H1 (cell line): Measurements from ENCODE around the gene SRSF9. TPM values are rescaled to one million over a fixed set of nuclear protein-coding genes. Genes with fewer than 3 reads are reported as not detected.

Experiments
- CTCF ChIA-PET: fragments of 300-600 bp; sonication (Branson Sonifier 250); formaldehyde crosslinking; loops from one replicate; lab custom pipeline; 2021; ENCODE audit not compliant: partially characterized antibody; lab: Charles Lee
- POLR2A ChIA-PET: fragments of 300-600 bp; sonication (Branson Sonifier 250); formaldehyde crosslinking; loops from one replicate; lab custom pipeline; 2021; ENCODE audit warnings: inconsistent platforms; ENCODE audit not compliant: partially characterized antibody; lab: Charles Lee
- DNase-seq, 2 experiments: peaks; one replicate each; pipeline versions ENCODE4 v3.0.0 to v3.0.0-alpha.2; 2010 to 2022; ENCODE audit warnings: low spot score in 2 of 2, low read depth in 1 of 2, mixed read lengths in 1 of 2
- FAIRE-seq: peaks from 2 replicates; lab custom pipeline; 2011; peaks lifted over from hg19 to GRCh38; lab: Jason Lieb, UNC
- H2AFZ ChIP-seq: 2 replicates; pipeline ENCODE4 v1.8.1; 2012; ENCODE audit warnings: low read length, inconsistent platforms
- H2AK5ac ChIP-seq: 2 replicates; pipeline ENCODE4 v1.6.1; 2013; ENCODE audit warnings: low read depth, low read length
- H2BK120ac ChIP-seq: replicated peaks from 2 replicates; pipeline ENCODE3; 2013; ENCODE audit warnings: low read depth, low read length, inconsistent platforms
- H2BK12ac ChIP-seq: 2 replicates; pipeline ENCODE4 v1.6.1; 2013; ENCODE audit warnings: low read depth, low read length
- H2BK15ac ChIP-seq: 2 replicates; pipeline ENCODE4 v1.6.1; 2013; ENCODE audit warnings: low read length
- H2BK20ac ChIP-seq: 2 replicates; pipeline ENCODE4 v1.6.1; 2013; ENCODE audit warnings: low read length
- H2BK5ac ChIP-seq: 2 replicates; pipeline ENCODE4 v1.6.1; 2013; ENCODE audit warnings: low read depth, low read length
- H3K14ac ChIP-seq: 2 replicates; pipeline ENCODE4 v1.6.1; 2013; ENCODE audit warnings: inconsistent platforms; ENCODE audit not compliant: insufficient read length
- H3K18ac ChIP-seq: 2 replicates; pipeline ENCODE4 v1.6.1; 2013; ENCODE audit warnings: low read length; ENCODE audit errors: extremely low read depth
- H3K23ac ChIP-seq: 2 replicates; pipeline ENCODE4 v1.6.1; 2013; ENCODE audit warnings: inconsistent platforms; ENCODE audit not compliant: insufficient read length
- H3K23me2 ChIP-seq: 2 replicates; pipeline ENCODE4 v1.6.1; 2013; ENCODE audit warnings: low read depth, low read length
- H3K27ac ChIP-seq: 2 replicates; pipeline ENCODE4 v1.6.1; 2011; ENCODE audit warnings: low read depth, low read length, inconsistent platforms
- H3K27me3 ChIP-seq, 4 experiments: replicated peaks in 1 of 4; 1 replicate in 1 of 4; 2 replicates in 3 of 4; pipeline versions ENCODE4 v1.6.1 to v1.8.1; 2011 to 2013; ENCODE audit warnings: low read length in 3 of 4, mild to moderate bottlenecking in 3 of 4, inconsistent platforms in 2 of 4, mixed read lengths in 2 of 4, moderate library complexity in 1 of 4; ENCODE audit not compliant: control insufficient read depth in 3 of 4, insufficient read depth in 3 of 4; ENCODE audit errors: extremely low read depth in 1 of 4
- H3K36me3 ChIP-seq, 4 experiments: 2 replicates each; pipeline versions ENCODE4 v1.6.1 to v1.8.1; 2011 to 2013; ENCODE audit warnings: mild to moderate bottlenecking in 4 of 4, low read length in 3 of 4, moderate library complexity in 2 of 4, control low read depth in 1 of 4, inconsistent platforms in 1 of 4; ENCODE audit not compliant: insufficient read depth in 4 of 4, control insufficient read depth in 2 of 4
- H3K4ac ChIP-seq: replicated peaks from 2 replicates; pipeline ENCODE3; 2013; ENCODE audit warnings: low read length, low read depth, mixed read lengths, inconsistent platforms; ENCODE audit not compliant: insufficient read length
- H3K4me1 ChIP-seq, 4 experiments: replicated peaks in 1 of 4; 1 replicate in 1 of 4; 2 replicates in 3 of 4; pipeline versions ENCODE4 v1.6.1 to v1.8.1; 2011 to 2013; ENCODE audit warnings: low read length in 3 of 4, inconsistent platforms in 2 of 4, mixed read lengths in 1 of 4; ENCODE audit not compliant: insufficient read depth in 4 of 4, control insufficient read depth in 3 of 4
- H3K4me2 ChIP-seq, 2 experiments: 2 replicates each; pipeline versions ENCODE4 v1.6.1 to v1.8.1; 2011 to 2013; ENCODE audit warnings: low read depth in 2 of 2, low read length in 2 of 2, control low read depth in 1 of 2, inconsistent platforms in 1 of 2, mild to moderate bottlenecking in 1 of 2; ENCODE audit not compliant: insufficient read depth in 1 of 2
- H3K4me3 ChIP-seq, 4 experiments: fragments of 200-600, 300-600 bp in 1 of 4; sonication (generic), shearing (Covaris generic), sonication (Bioruptor Twin) in 1 of 4; 2 replicates each; pipeline versions ENCODE4 v1.5.1 to v1.8.1; 2011 to 2016; ENCODE audit warnings: low read length in 4 of 4, low read depth in 3 of 4, control low read depth in 2 of 4, inconsistent platforms in 2 of 4, mild to moderate bottlenecking in 2 of 4, mixed read lengths in 1 of 4, moderate library complexity in 1 of 4; ENCODE audit not compliant: insufficient read depth in 2 of 4; ENCODE audit errors: extremely low read depth in 1 of 4
- H3K56ac ChIP-seq: replicated peaks from 2 replicates; pipeline ENCODE3; 2013; ENCODE audit warnings: low read depth, mild to moderate bottlenecking, mixed read lengths, low read length, inconsistent platforms; ENCODE audit not compliant: insufficient read length
- H3K79me1 ChIP-seq: 2 replicates; pipeline ENCODE4 v1.6.1; 2013; ENCODE audit warnings: low read depth, low read length, control low read depth
- H3K79me2 ChIP-seq, 2 experiments: 2 replicates each; pipeline versions ENCODE4 v1.6.1 to v1.8.1; 2012 to 2013; ENCODE audit warnings: low read length in 2 of 2, mild to moderate bottlenecking in 2 of 2, inconsistent platforms in 1 of 2; ENCODE audit not compliant: insufficient read depth in 2 of 2, control insufficient read depth in 1 of 2
- H3K9ac ChIP-seq, 4 experiments: replicated peaks in 1 of 4; 1 replicate in 1 of 4; 2 replicates in 3 of 4; pipeline versions ENCODE4 v1.6.1 to v1.8.1; 2011 to 2013; ENCODE audit warnings: low read depth in 3 of 4, low read length in 3 of 4, control low read depth in 2 of 4, mild to moderate bottlenecking in 2 of 4, moderate library complexity in 2 of 4, inconsistent platforms in 1 of 4; ENCODE audit errors: extremely low read depth in 1 of 4
- H3K9me3 ChIP-seq, 2 experiments: 2 replicates each; pipeline versions ENCODE4 v1.6.1 to v1.8.1; 2012 to 2013; ENCODE audit warnings: mild to moderate bottlenecking in 2 of 2, moderate library complexity in 2 of 2, control low read depth in 1 of 2, inconsistent platforms in 1 of 2, low read depth in 1 of 2, low read length in 1 of 2, mixed read lengths in 1 of 2; ENCODE audit not compliant: insufficient read depth in 2 of 2
- H4K20me1 ChIP-seq, 2 experiments: replicated peaks in 1 of 2; 2 replicates each; pipeline versions ENCODE3 to v1.8.1; 2011 to 2013; ENCODE audit warnings: inconsistent platforms in 2 of 2, low read length in 2 of 2, mild to moderate bottlenecking in 1 of 2; ENCODE audit not compliant: insufficient read depth in 2 of 2, control insufficient read depth in 1 of 2
- H4K5ac ChIP-seq: 2 replicates; pipeline ENCODE4 v1.6.1; 2013; ENCODE audit warnings: low read length, low read depth, mixed read lengths, inconsistent platforms; ENCODE audit not compliant: insufficient read length
- H4K8ac ChIP-seq: 2 replicates; pipeline ENCODE4 v1.8.0; 2013; ENCODE audit warnings: mild to moderate bottlenecking, moderate library complexity, low read length, inconsistent platforms; ENCODE audit not compliant: insufficient read depth; ENCODE audit errors: extremely low read depth
- H4K91ac ChIP-seq: replicated peaks from 2 replicates; pipeline ENCODE3; 2013; ENCODE audit warnings: low read length, mixed read lengths, inconsistent platforms; ENCODE audit not compliant: insufficient read length
- BCL11A ChIP-seq, 2 experiments: IDR thresholded peaks; one replicate each; pipeline ENCODE4 v1.6.1; 2011; ENCODE audit warnings: low read depth in 2 of 2, low read length in 2 of 2, mild to moderate bottlenecking in 2 of 2
- JUND ChIP-seq: IDR thresholded peaks from 2 replicates; pipeline ENCODE4 v1.6.1; 2011; ENCODE audit warnings: mild to moderate bottlenecking, improper control_type of control experiment, low read length
- POU5F1 ChIP-seq: IDR thresholded peaks from 2 replicates; pipeline ENCODE4 v1.6.1; 2011; ENCODE audit warnings: low read depth, mild to moderate bottlenecking, low read length, moderate library complexity
- WGBS, 2 experiments: shearing (Covaris generic) in 1 of 2; methylation state at CpG; one replicate each; pipeline versions ENCODE4 v1.1.6 to v1.1.7; 2013 to 2015; ENCODE audit warnings: low lambda C conversion rate in 2 of 2, mixed read lengths in 2 of 2, inconsistent platforms in 1 of 2, low coverage in 1 of 2, missing lambda C conversion rate in 1 of 2; ENCODE audit not compliant: insufficient replicate concordance in 2 of 2, insufficient coverage in 1 of 2, insufficient read length in 1 of 2; ENCODE audit errors: extremely low coverage in 1 of 2, missing lambda C conversion rate in 1 of 2; 5-methylcytosine and 5-hydroxymethylcytosine counted together
- polyA plus RNA-seq, 7 experiments: library from polyadenylated mRNA; depleted of rRNA in 3 of 7; stranded (reverse) in 5 of 7; unstranded in 2 of 7; fragments of >200 nt in 5 of 7; fragments of 200-250 nt in 2 of 7; gene quantifications; 1 replicate in 5 of 7; 2 replicates in 1 of 7; 4 replicates in 1 of 7; pipeline versions ENCODE4 v1.2.1 to v1.2.3, GENCODE V29; 2011 to 2013; ENCODE audit warnings: missing spikeins in 2 of 7, mixed read lengths in 2 of 7
- total RNA-seq: library from RNA; stranded (reverse); fragmentation: NEBNext Ultra II Directional; extraction: Animal tissue kit (Norgen Biotek cat#: 25700); gene quantifications from 2 replicates; pipeline ENCODE4 v1.2.1, GENCODE V29; 2021

The SRSF9 gene
- total and polyA plus RNA-seq, 2 of the 8 experiments (the other 6 are each of a cell fraction or from before 2014, with no cell fraction given) = 172 to 304 TPM

- no peak overlapping the region for H4K91ac ChIP-seq
- no peak overlapping the region for H3K18ac ChIP-seq
- no peak overlapping the region for H3K23ac ChIP-seq
- no peaks in the 10 kb centered on the region for H3K79me1 ChIP-seq
- no peak overlapping the region for H2BK12ac ChIP-seq
- H3K4me2 ChIP-seq = peak overlapping the region; percentile 24 to 53
- H2BK5ac ChIP-seq = peak overlapping the region; percentile 27; the same call in 1 of the 2 replicates
- H3K36me3 ChIP-seq = peaks cover 5 to 20% (median 12%) of the 10 kb centered on the region in 4 experiments; a peak in 7 of 8 replicates
- H4K5ac ChIP-seq = no peak overlapping the region
- DNase-seq = no peak
- H2BK120ac ChIP-seq = no peak overlapping the region
- no peak overlapping the region for H3K56ac ChIP-seq
- ChIA-PET POLR2A (interaction anchor here (0.5 to 4.8 kb wide), 13 partner anchors 9 to 213 kb away, joined by 3 to 31 read pairs (median 3); partner anchors contain the start of genes COQ5, DYNLL1, GATC and RNU4-2), CTCF (interaction anchor here (0.7 to 1.2 kb wide), 5 partner anchors 11 to 64 kb away, joined by 3 to 5 read pairs (median 4); no protein-coding TSS in a partner anchor)
- H2BK20ac ChIP-seq = no peak overlapping the region
- peaks cover 5 to 9% (median 6%) of the 10 kb centered on the region in 4 experiments; a peak in 5 of 7 replicates for H3K4me1 ChIP-seq
- H2AK5ac ChIP-seq = no peak overlapping the region
- no peaks in the 10 kb centered on the region for H3K27me3 ChIP-seq
- no peak overlapping the region for H2AFZ ChIP-seq
- H3K14ac ChIP-seq = no peak overlapping the region
- no peaks in the 10 kb centered on the region for H3K79me2 ChIP-seq
- FAIRE-seq = peak; percentile 32
- H3K4ac ChIP-seq = no peak overlapping the region
- no peaks in the 10 kb centered on the region for H3K23me2 ChIP-seq
- H2BK15ac ChIP-seq = no peak overlapping the region
- H3K9ac ChIP-seq = no peak overlapping the region
- no peak overlapping the region for H3K27ac ChIP-seq
- no peaks in the 10 kb centered on the region for H3K9me3 ChIP-seq
- H3K4me3 ChIP-seq = peak overlapping the region in 3 of 4 experiments; percentile 2 to 16 (median 14); a peak in 2 of 8 replicates
- TF ChIP-seq JUND (no peak), BCL11A (IDR thresholded peaks at IDR 0.05; ENCODE audit: low read depth in 2 of 2, low read length in 2 of 2) (no peak), POU5F1 (peak; percentile 58; the same call in 1 of the 2 replicates)
- H4K8ac ChIP-seq = no peak overlapping the region
- 61% methylated on average over 4 of the region's 4 CpGs; no CpG with 5 or more reads in 1 of the 2 experiments for WGBS, 2 experiments
- H4K20me1 ChIP-seq = no peaks in the 10 kb centered on the region
These were observed 35.0 kb upstream of the SRSF9 start for GRCh38 chr12:120504587-120504986.
